Superior temporal gyrus (tissue), 1 donor: ENCODE data around the gene SPINT1.

Experiments
- DNase-seq: peaks from one replicate; pipeline ENCODE4 v3.0.0-alpha.2; 2016; ENCODE audit errors: extremely low spot score

SPINT1 gene

GRCh38 chr15:40828447-40829036 is 15.3 kb upstream of the SPINT1 start, which contains the start of gene PPP1R14D:
Gene PPP1R14D (minus strand): TSS chr15:40828708. CDS start chr15:40828641, 67 bp downstream.
- DNase-seq, result no peak

- DNase-seq, result no peak
These were observed 14.7 kb upstream of the SPINT1 start for GRCh38 chr15:40829115-40829514.

GRCh38 chr15:40830884-40831283 is 13.0 kb upstream of the SPINT1 start:
- DNase-seq, result no peak

GRCh38 chr15:40831861-40832260 is 12.0 kb upstream of the SPINT1 start:
- DNase-seq, result no peak

GRCh38 chr15:40832903-40833302 is 10.9 kb upstream of the SPINT1 start:
- no peak for DNase-seq

- no peak for DNase-seq
These were observed 7.8 kb upstream of the SPINT1 start for GRCh38 chr15:40836020-40836419.

GRCh38 chr15:40838756-40839155 is 5.1 kb upstream of the SPINT1 start:
- DNase-seq, result no peak

GRCh38 chr15:40841741-40842140 is 2.1 kb upstream of the SPINT1 start:
- DNase-seq, result no peak

GRCh38 chr15:40843261-40843884 is 475 bp upstream of the SPINT1 start:
- DNase-seq, result no peak

- no peak for DNase-seq
These were observed 815 bp downstream of the SPINT1 start for GRCh38 chr15:40844696-40845030.

GRCh38 chr15:40845036-40845435 is 1.2 kb downstream of the SPINT1 start:
- DNase-seq, result no peak

GRCh38 chr15:40845511-40846284 is 1.9 kb downstream of the SPINT1 start:
- DNase-seq, result no peak

- no peak for DNase-seq
These were observed 3.0 kb downstream of the SPINT1 start for GRCh38 chr15:40846841-40847222.

- no peak for DNase-seq
These were observed 3.5 kb downstream of the SPINT1 start for GRCh38 chr15:40847223-40847961.

GRCh38 chr15:40850576-40851112 is 6.8 kb downstream of the SPINT1 start:
- no peak for DNase-seq

GRCh38 chr15:40852529-40852928 is 8.7 kb downstream of the SPINT1 start:
- DNase-seq, result no peak

- no peak for DNase-seq
These were observed 9.5 kb downstream of the SPINT1 start for GRCh38 chr15:40853241-40853890.

- no peak for DNase-seq
These were observed 10.3 kb downstream of the SPINT1 start for GRCh38 chr15:40854161-40854560.

- no peak for DNase-seq
These were observed 11.9 kb downstream of the SPINT1 start for GRCh38 chr15:40855706-40856234.

- DNase-seq, result no peak
These were observed 12.9 kb downstream of the SPINT1 start for GRCh38 chr15:40856746-40857145.

- peak; percentile 75 for DNase-seq
These were observed 13.9 kb downstream of the SPINT1 start for GRCh38 chr15:40857601-40858341.
